Stimulated activated naive B cell treated with anti-CD40 and anti-IgM and Interleukin-4, amounts not matched to agents 10 μg/mL and 1 μg/mL and 100 μg/mL, for 72 hours (primary cell): Measurements from ENCODE around the gene NUP54.

Experiments
- ATAC-seq, 2 donors: fragments of 150-1000 bp; cut with Tn5 transposase; replicated peaks; 2 replicates each; pipeline ENCODE4 v1.10.0; 2021; ENCODE audit warnings: moderate library complexity in 1 of 2
- DNase-seq: peaks from one replicate; pipeline ENCODE4 v3.0.0; 2021
- H3K27ac Mint-ChIP-seq: one replicate; pipeline ENCODE4 v1.8.0; 2022; ENCODE audit warnings: mild to moderate bottlenecking, mixed read lengths
- H3K27me3 Mint-ChIP-seq, 2 donors: one replicate each; pipeline ENCODE4 v1.8.0; 2022; ENCODE audit warnings: mixed read lengths in 2 of 2
- H3K36me3 Mint-ChIP-seq, 2 donors: one replicate each; pipeline ENCODE4 v1.8.0; 2022; ENCODE audit warnings: mixed read lengths in 2 of 2, mild to moderate bottlenecking in 1 of 2
- H3K4me1 Mint-ChIP-seq, 2 donors: one replicate each; pipeline ENCODE4 v1.8.0; 2022; ENCODE audit warnings: mixed read lengths in 2 of 2, mild to moderate bottlenecking in 1 of 2
- H3K4me3 Mint-ChIP-seq, 2 donors: one replicate each; pipeline ENCODE4 v1.8.0; 2022; ENCODE audit warnings: mild to moderate bottlenecking in 2 of 2, mixed read lengths in 2 of 2, moderate library complexity in 1 of 2
- H3K9me3 Mint-ChIP-seq, 2 donors: one replicate each; pipeline ENCODE4 v1.8.0; 2022; ENCODE audit warnings: mixed read lengths in 2 of 2, mild to moderate bottlenecking in 1 of 2

NUP54 gene

DNA sequence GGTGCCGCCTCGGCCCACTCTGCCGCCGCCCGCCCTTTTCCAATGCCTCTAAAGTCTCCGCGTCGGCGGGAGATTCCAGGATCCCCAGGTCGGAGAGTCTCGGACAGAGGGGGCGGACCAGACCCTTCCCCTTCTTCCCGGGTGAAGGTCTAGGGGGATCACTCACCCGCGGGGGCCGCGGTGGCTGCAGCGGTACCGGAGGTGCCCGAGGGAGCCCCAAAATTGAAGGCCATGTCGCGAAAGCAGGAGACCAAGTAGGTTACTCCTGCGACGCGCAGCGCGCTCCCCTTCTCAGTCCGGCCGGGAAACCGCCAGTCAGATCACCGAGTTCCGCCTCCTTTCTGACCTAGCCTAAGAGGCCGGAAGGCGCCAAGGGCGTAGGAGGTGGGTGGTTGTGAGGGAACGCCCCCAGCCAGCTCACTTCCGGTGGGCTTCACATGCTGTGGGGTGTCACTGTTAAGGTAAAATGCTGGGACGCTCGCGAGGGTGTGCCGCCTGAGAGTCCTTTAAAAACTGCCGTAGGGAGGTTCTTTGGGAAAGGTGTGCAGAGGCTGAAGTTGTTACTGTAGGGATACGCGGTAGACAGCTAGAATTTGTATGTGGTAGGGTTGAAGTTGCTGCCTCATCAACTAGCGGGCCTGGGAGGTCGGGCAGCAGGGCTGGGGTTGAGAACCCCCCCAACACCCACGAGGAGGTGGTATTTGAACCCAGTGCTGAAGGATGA lies at the start of gene NUP54:
NUP54 (minus strand) TSS at position 256 of the 724 bp plus-strand sequence; CDS start at position 233, 23 bp downstream.
- peak; percentile 97 to 99 for ATAC-seq
- peak within 1 kb of the TSS; percentile 92 to 95 for H3K4me3 Mint-ChIP-seq
- peak within 1 kb of the TSS; percentile 94 for H3K27ac Mint-ChIP-seq
- H3K9me3 Mint-ChIP-seq: no peaks in the 10 kb centered on the region
- H3K36me3 Mint-ChIP-seq: peaks cover 9 to 16% of the 10 kb centered on the region in 2 donors
- DNase-seq: peak; percentile 97
- H3K4me1 Mint-ChIP-seq: peaks cover 6 to 16% of the 10 kb centered on the region in 2 donors
- no peaks in the 10 kb centered on the region for H3K27me3 Mint-ChIP-seq

DNA sequence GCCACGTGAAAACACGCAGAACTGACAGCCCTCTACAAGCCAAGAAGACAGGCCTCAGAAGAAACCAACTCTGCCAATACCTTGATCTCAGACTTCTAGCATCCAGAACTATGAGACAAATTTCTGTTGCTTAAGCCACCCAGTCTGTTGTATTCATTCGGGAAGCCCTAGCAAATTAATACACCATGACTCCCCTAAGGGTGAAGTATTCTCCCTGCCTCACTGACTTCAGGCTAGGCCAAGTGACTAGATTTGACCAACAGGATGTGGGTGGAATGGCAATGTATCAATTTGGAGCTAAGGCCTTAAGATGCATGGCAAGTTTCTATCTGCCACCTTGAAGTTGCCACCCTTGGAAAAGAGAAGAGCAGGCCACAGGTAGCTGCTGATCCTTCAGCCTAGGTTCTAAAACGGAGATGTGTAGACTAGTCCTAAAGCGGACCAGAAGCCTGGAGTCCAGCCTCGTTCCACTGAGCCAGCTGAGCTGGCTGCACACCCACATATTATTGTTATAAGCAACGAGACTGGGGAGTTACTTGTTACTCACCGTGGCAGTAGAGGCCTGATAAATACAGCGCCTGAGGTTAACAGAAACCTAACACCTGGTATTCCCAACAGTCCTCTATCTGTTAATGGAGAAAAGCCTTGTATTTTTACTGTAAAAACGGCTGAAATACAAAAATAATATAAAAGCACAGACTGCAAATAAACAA lies 49.0 kb upstream of the NUP54 start:
- H3K36me3 Mint-ChIP-seq: peaks cover 22 to 28% of the 10 kb centered on the region in 2 donors
- H3K9me3 Mint-ChIP-seq: peaks cover 3% of the 10 kb centered on the region in 2 donors
- no peak overlapping the region for H3K4me3 Mint-ChIP-seq
- DNase-seq (no peak), ATAC-seq (no peak)
- no peak overlapping the region for H3K27ac Mint-ChIP-seq
- H3K4me1 Mint-ChIP-seq: peaks cover 40 to 74% of the 10 kb centered on the region in 2 donors
- H3K27me3 Mint-ChIP-seq: no peaks in the 10 kb centered on the region

DNA sequence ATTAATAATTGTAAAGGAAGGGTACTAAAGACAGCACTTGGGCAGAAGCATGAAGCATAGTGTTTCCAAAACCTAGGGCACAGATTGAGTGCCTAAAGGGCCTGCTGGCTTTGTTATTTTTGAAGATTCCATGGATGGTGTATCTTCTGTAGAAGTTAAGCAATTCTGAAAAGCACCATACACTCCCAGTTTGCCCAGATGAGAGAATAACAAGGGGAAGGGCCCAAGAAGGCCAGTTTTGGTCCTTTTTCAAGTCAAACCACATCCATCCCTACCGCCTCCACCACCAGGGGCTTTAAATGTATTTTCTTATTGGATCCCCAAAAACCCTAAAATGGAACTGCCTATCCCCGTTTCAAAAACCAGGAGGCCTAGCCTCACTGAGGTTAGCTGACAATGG lies 48.2 kb upstream of the NUP54 start:
- Mint-ChIP-seq H3K4me3 (no peak overlapping the region), H3K27me3 (no peaks in the 10 kb centered on the region), H3K36me3 (peaks cover 29 to 36% of the 10 kb centered on the region in 2 donors), H3K4me1 (peaks cover 44 to 74% of the 10 kb centered on the region in 2 donors), H3K27ac (no peak overlapping the region), H3K9me3 (peaks cover 6 to 10% of the 10 kb centered on the region in 2 donors)
- ATAC-seq (no peak), DNase-seq (no peak)

DNA sequence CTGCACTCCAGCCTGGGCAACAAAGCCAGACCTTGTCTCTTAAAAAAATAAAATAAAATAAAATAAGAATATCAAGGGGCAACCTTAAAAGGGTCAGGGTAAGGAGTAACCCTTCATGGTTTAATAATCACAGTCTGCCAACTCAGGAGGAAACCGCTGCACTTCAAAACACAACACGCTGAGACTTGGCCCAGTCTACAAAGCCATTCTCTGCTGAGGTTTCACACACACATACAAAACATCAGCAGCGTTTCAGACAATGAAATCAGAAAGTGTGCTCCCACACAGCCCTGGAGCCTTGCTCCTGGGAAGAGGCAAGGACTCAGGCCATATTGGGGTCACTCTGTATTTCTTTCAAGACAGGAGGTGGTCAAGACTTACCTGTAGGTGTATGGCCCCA lies 47.1 kb upstream of the NUP54 start:
- Mint-ChIP-seq H3K36me3 (peaks cover 31 to 42% of the 10 kb centered on the region in 2 donors), H3K27ac (peak overlapping the region; percentile 62), H3K9me3 (peaks cover 6 to 11% of the 10 kb centered on the region in 2 donors), H3K4me3 (no peak overlapping the region), H3K4me1 (peaks cover 39 to 64% of the 10 kb centered on the region in 2 donors), H3K27me3 (no peaks in the 10 kb centered on the region)
- no peak for DNase-seq
- no peak for ATAC-seq

DNA sequence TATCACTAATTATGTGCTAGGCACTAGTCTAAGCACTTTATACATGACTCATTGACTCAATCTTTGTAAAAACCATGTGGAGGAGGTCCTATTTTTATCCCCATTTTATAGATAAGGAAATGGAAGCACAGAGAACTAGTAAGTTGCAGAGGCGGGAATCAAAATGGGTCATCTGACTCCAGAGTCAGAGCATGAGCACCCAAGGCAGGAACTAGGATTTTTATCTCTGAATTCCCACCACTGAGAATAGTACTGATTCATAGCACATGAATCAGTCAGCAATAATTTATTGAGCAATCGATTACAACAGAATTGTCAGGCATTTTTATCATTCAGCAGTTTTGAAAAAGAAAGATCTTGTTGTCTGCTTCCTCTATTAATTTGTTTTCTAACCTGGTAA lies 46.1 kb upstream of the NUP54 start:
- Mint-ChIP-seq H3K9me3 (peaks cover 6 to 11% of the 10 kb centered on the region in 2 donors), H3K27ac (no peak overlapping the region)
- ATAC-seq: no peak

DNA sequence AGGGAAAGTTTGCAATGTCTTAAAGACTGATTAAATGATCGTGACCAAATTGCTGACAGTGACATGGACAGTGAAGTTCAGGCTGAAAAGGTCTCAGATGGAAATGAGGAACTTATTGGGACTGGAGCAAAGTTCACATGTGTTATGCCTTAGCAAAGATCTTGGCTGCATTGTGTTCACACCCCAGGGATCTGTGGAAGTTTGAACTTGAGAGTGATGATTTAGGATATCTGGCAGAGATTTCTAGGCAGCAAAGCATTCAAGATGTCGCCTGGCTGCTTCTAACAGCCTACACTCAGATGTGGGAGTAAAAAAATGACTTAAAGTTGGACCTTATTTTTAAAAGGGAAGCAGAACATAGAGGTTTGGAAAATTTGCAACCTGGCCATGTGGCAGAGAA lies 44.0 kb upstream of the NUP54 start:
- no peak overlapping the region for H3K4me3 Mint-ChIP-seq
- H3K36me3 Mint-ChIP-seq: peaks cover 31 to 45% of the 10 kb centered on the region in 2 donors
- DNase-seq (no peak), ATAC-seq (no peak)
- H3K9me3 Mint-ChIP-seq: peaks cover 6 to 11% of the 10 kb centered on the region in 2 donors
- no peaks in the 10 kb centered on the region for H3K27me3 Mint-ChIP-seq
- H3K4me1 Mint-ChIP-seq: peaks cover 22 to 35% of the 10 kb centered on the region in 2 donors
- no peak overlapping the region for H3K27ac Mint-ChIP-seq

More for the DNA sequence above, 46.1 kb upstream of the NUP54 start:
- Mint-ChIP-seq H3K36me3 (peaks cover 31 to 45% of the 10 kb centered on the region in 2 donors), H3K4me1 (peaks cover 33 to 54% of the 10 kb centered on the region in 2 donors), H3K27me3 (no peaks in the 10 kb centered on the region), H3K4me3 (no peak overlapping the region)
- no peak for DNase-seq

DNA sequence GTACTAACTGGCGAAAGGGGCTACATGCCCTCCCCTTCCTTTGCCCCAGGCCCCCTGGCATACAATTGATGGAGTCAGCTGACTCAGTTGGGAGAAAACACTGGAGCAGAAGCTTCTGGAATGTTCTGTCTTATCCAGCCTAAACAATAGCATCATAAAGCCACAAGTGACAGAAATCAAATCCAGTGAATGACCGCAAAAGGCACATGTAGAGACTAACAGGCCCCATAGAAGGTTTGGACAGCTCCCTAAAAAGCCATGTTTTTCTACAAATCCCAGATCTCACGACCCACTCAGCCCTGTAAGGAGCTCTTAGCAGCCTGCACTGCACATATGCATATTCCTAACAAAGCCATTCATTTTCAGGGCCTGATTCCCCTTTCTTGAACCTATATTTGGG lies 40.4 kb upstream of the NUP54 start:
- Mint-ChIP-seq H3K36me3 (peaks cover 22 to 40% of the 10 kb centered on the region in 2 donors), H3K4me3 (no peak overlapping the region), H3K9me3 (peaks cover 6 to 11% of the 10 kb centered on the region in 2 donors), H3K4me1 (peaks cover 2 to 7% of the 10 kb centered on the region in 2 donors), H3K27me3 (no peaks in the 10 kb centered on the region), H3K27ac (no peak overlapping the region)
- DNase-seq (no peak), ATAC-seq (no peak)

- Mint-ChIP-seq H3K4me3 (no peak overlapping the region), H3K27ac (no peak overlapping the region), H3K4me1 (peaks cover 0 to 7% of the 10 kb centered on the region in 2 donors), H3K36me3 (peaks cover 21 to 36% of the 10 kb centered on the region in 2 donors), H3K9me3 (peaks cover 6 to 11% of the 10 kb centered on the region in 2 donors), H3K27me3 (no peaks in the 10 kb centered on the region)
- ATAC-seq (no peak), DNase-seq (no peak)
These were observed 40.0 kb upstream of the NUP54 start for GRCh38 chr4:76188149-76188548.

- DNase-seq: no peak
- Mint-ChIP-seq H3K9me3 (peaks cover 3 to 8% of the 10 kb centered on the region in 2 donors), H3K27me3 (no peaks in the 10 kb centered on the region), H3K4me1 (peaks cover 0 to 5% of the 10 kb centered on the region in 2 donors), H3K36me3 (peaks cover 12 to 26% of the 10 kb centered on the region in 2 donors), H3K4me3 (no peak overlapping the region), H3K27ac (no peak overlapping the region)
- no peak for ATAC-seq
These were observed 39.0 kb upstream of the NUP54 start for GRCh38 chr4:76187152-76187551.

DNA sequence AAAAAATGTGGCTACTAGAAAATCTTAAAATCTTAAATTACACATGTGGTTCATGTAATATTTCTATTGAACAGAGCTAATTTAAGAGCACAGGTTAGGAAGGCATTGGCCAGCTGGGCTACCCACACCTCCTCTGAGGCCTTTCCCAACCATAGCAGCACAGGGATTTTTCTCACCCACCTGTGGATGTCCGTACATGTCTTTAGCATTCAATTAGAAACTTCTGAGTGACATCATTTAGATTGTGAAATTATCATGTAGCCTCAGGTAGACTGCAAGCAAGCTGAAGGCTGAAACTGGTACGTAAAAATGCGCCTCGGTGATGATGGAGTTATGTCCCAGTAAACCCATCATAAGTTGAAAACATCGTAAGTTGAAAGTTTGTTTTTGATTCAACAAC lies 34.3 kb upstream of the NUP54 start:
- DNase-seq (no peak), ATAC-seq (no peak)
- H3K36me3 Mint-ChIP-seq: peaks cover 5 to 9% of the 10 kb centered on the region in 2 donors
- peaks cover 0 to 3% of the 10 kb centered on the region in 2 donors for H3K4me1 Mint-ChIP-seq
- H3K4me3 Mint-ChIP-seq: no peak overlapping the region
- H3K9me3 Mint-ChIP-seq: no peaks in the 10 kb centered on the region
- no peaks in the 10 kb centered on the region for H3K27me3 Mint-ChIP-seq
- H3K27ac Mint-ChIP-seq: no peak overlapping the region

GRCh38 chr4:76179398-76180318 lies 31.5 kb upstream of the NUP54 start:
- DNase-seq (peak; percentile 72), ATAC-seq (peak; percentile 95 to 98)
- Mint-ChIP-seq H3K4me3 (no peak overlapping the region), H3K4me1 (peaks cover 0 to 1% of the 10 kb centered on the region in 2 donors), H3K27ac (no peak overlapping the region), H3K9me3 (no peaks in the 10 kb centered on the region), H3K27me3 (no peaks in the 10 kb centered on the region), H3K36me3 (peaks cover 2 to 4% of the 10 kb centered on the region in 2 donors)

DNA sequence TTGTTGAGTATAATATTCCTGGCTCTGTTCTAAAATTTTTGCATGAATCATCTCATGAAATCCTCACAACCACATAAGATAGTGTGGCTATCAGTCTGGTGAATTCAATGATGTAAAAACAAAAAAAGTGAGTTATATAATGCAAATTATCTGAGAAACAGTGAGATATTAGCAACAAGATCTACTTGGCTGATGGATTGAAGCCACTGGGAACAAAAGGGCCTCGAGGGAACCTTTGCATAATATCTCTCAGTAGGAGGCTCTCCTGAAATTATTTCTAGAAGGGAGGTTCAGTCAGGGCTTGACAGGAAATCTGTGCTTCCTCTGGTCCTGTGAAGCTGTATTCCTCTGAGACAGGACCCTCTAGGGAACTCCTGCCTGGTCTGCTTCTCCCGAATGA lies 30.1 kb upstream of the NUP54 start:
- Mint-ChIP-seq H3K27ac (no peak overlapping the region), H3K4me1 (peaks cover 0 to 1% of the 10 kb centered on the region in 2 donors), H3K4me3 (no peak overlapping the region), H3K27me3 (no peaks in the 10 kb centered on the region), H3K36me3 (peaks cover 9 to 10% of the 10 kb centered on the region in 2 donors), H3K9me3 (no peaks in the 10 kb centered on the region)
- ATAC-seq: no peak
- DNase-seq: no peak

- H3K4me1 Mint-ChIP-seq: peaks cover 0 to 1% of the 10 kb centered on the region in 2 donors
- H3K9me3 Mint-ChIP-seq: no peaks in the 10 kb centered on the region
- no peaks in the 10 kb centered on the region for H3K27me3 Mint-ChIP-seq
- no peak for ATAC-seq
- H3K36me3 Mint-ChIP-seq: peaks cover 13 to 14% of the 10 kb centered on the region in 2 donors
- DNase-seq: no peak
- H3K27ac Mint-ChIP-seq: no peak overlapping the region
- H3K4me3 Mint-ChIP-seq: no peak overlapping the region
These were observed 29.5 kb upstream of the NUP54 start for GRCh38 chr4:76177709-76178108.

DNA sequence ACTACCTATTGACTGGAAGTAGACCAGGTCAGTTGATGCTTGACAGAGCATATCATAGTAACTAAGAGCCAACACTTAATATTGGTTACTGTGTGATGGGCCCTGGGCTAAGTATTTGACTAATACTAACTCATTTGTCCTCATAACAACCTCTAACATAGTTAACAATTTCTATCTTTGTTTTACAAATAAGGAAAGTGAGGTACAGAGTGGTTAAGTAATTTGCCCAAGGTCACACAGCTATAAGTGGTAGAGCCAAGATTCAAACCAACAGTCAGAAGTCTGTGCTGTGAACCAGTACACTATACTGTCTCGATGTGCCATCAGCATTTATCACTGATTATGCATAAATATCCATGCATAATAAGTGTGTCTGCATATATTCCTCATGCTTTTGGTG lies 27.1 kb upstream of the NUP54 start:
- no peak overlapping the region for H3K27ac Mint-ChIP-seq
- peaks cover 0 to 1% of the 10 kb centered on the region in 2 donors for H3K4me1 Mint-ChIP-seq
- no peak for DNase-seq
- H3K4me3 Mint-ChIP-seq: no peak overlapping the region
- peaks cover 16 to 17% of the 10 kb centered on the region in 2 donors for H3K36me3 Mint-ChIP-seq
- H3K9me3 Mint-ChIP-seq: no peaks in the 10 kb centered on the region
- ATAC-seq: no peak
- no peaks in the 10 kb centered on the region for H3K27me3 Mint-ChIP-seq
